ENCODE results near the gene DNAJC6. TPM values are rescaled to one million over a fixed set of nuclear protein-coding genes. Genes with fewer than 3 reads are reported as not detected.

Gene DNAJC6
- total RNA-seq, 2 experiments from 2014 or later, result 1.9 TPM

GRCh38 chr1:65311760-65312159 is 2.4 kb downstream of the DNAJC6 start:
- Mint-ChIP-seq H3K9me3 (no peaks in the 10 kb centered on the region), H3K4me3 (no peak overlapping the region), H3K27me3 (peaks cover 43% of the 10 kb centered on the region), H3K4me1 (peaks cover 9% of the 10 kb centered on the region), H3K36me3 (ENCODE audit: low read depth) (no peaks in the 10 kb centered on the region), H3K27ac (no peak overlapping the region)
- ChIA-PET POLR2A (no interaction called here), CTCF (no interaction called here)
- DNase-seq, result no peak

- peaks cover 5% of the 10 kb centered on the region for H3K9me3 Mint-ChIP-seq
- peaks cover 14% of the 10 kb centered on the region for H3K27me3 Mint-ChIP-seq
- no peak overlapping the region for H3K27ac Mint-ChIP-seq
- no peaks in the 10 kb centered on the region for H3K4me1 Mint-ChIP-seq
- no peak overlapping the region for H3K4me3 Mint-ChIP-seq
- H3K36me3 Mint-ChIP-seq (ENCODE audit: low read depth), result no peaks in the 10 kb centered on the region
- DNase-seq, result no peak
- POLR2A ChIA-PET, result no interaction called here
- CTCF ChIA-PET, result no interaction called here
These were observed 6.9 kb downstream of the DNAJC6 start for GRCh38 chr1:65316233-65316632.

- H3K4me1 Mint-ChIP-seq, result no peaks in the 10 kb centered on the region
- peaks cover 5% of the 10 kb centered on the region for H3K9me3 Mint-ChIP-seq
- POLR2A ChIA-PET, result no interaction called here
- CTCF ChIA-PET, result no interaction called here
- DNase-seq, result no peak
- H3K27me3 Mint-ChIP-seq, result peaks cover 8% of the 10 kb centered on the region
- H3K4me3 Mint-ChIP-seq, result no peak overlapping the region
- no peak overlapping the region for H3K27ac Mint-ChIP-seq
- no peaks in the 10 kb centered on the region for H3K36me3 Mint-ChIP-seq (ENCODE audit: low read depth)
These were observed 8.7 kb downstream of the DNAJC6 start for GRCh38 chr1:65317866-65318653.

GRCh38 chr1:65319141-65319540 is 9.8 kb downstream of the DNAJC6 start:
- Mint-ChIP-seq H3K4me1 (peaks cover 4% of the 10 kb centered on the region), H3K9me3 (peaks cover 9% of the 10 kb centered on the region), H3K27me3 (peaks cover 2% of the 10 kb centered on the region), H3K36me3 (ENCODE audit: low read depth) (peaks cover 3% of the 10 kb centered on the region), H3K27ac (no peak overlapping the region), H3K4me3 (no peak overlapping the region)
- ChIA-PET CTCF (no interaction called here), POLR2A (no interaction called here)
- no peak for DNase-seq

- H3K27me3 Mint-ChIP-seq, result peaks cover 2% of the 10 kb centered on the region
- no peak overlapping the region for H3K27ac Mint-ChIP-seq
- H3K36me3 Mint-ChIP-seq (ENCODE audit: low read depth), result peaks cover 3% of the 10 kb centered on the region
- CTCF ChIA-PET, result interaction anchor here (0.8 kb wide), 1 partner anchor 10 kb away, joined by 3 read pairs; no protein-coding TSS in a partner anchor
- H3K4me1 Mint-ChIP-seq, result peaks cover 4% of the 10 kb centered on the region
- no peak overlapping the region for H3K4me3 Mint-ChIP-seq
- H3K9me3 Mint-ChIP-seq, result peaks cover 9% of the 10 kb centered on the region
- no peak for DNase-seq
- POLR2A ChIA-PET, result no interaction called here
These were observed 10.4 kb downstream of the DNAJC6 start for GRCh38 chr1:65319754-65320153.

GRCh38 chr1:65321879-65322278 is 12.5 kb downstream of the DNAJC6 start:
- peaks cover 9% of the 10 kb centered on the region for H3K9me3 Mint-ChIP-seq

GRCh38 chr1:65323246-65323645 is 13.9 kb downstream of the DNAJC6 start:
- Mint-ChIP-seq H3K36me3 (ENCODE audit: low read depth) (peaks cover 3% of the 10 kb centered on the region), H3K27ac (no peak overlapping the region), H3K4me3 (no peak overlapping the region), H3K9me3 (peaks cover 9% of the 10 kb centered on the region), H3K27me3 (no peaks in the 10 kb centered on the region), H3K4me1 (peaks cover 4% of the 10 kb centered on the region)
- ChIA-PET POLR2A (no interaction called here), CTCF (interaction anchor here (0.6 to 0.8 kb wide), 2 partner anchors 31 to 1915 kb away, joined by 3 read pairs; no protein-coding TSS in a partner anchor)
- DNase-seq, result no peak

More at GRCh38 chr1:65321879-65322278, 12.5 kb downstream of the DNAJC6 start:
- Mint-ChIP-seq H3K4me1 (peaks cover 4% of the 10 kb centered on the region), H3K27ac (no peak overlapping the region), H3K4me3 (no peak overlapping the region), H3K27me3 (no peaks in the 10 kb centered on the region), H3K36me3 (ENCODE audit: low read depth) (peaks cover 3% of the 10 kb centered on the region)
- CTCF ChIA-PET, result no interaction called here
- POLR2A ChIA-PET, result no interaction called here
- no peak for DNase-seq

- no peak for DNase-seq
- H3K4me1 Mint-ChIP-seq, result no peaks in the 10 kb centered on the region
- POLR2A ChIA-PET, result no interaction called here
- CTCF ChIA-PET, result interaction anchor here (0.7 kb wide), 1 partner anchor 40 kb away, joined by 3 read pairs; no protein-coding TSS in a partner anchor
- H3K36me3 Mint-ChIP-seq (ENCODE audit: low read depth), result no peaks in the 10 kb centered on the region
- no peak overlapping the region for H3K4me3 Mint-ChIP-seq
- no peak overlapping the region for H3K27ac Mint-ChIP-seq
- H3K27me3 Mint-ChIP-seq, result no peaks in the 10 kb centered on the region
- H3K9me3 Mint-ChIP-seq, result peaks cover 2% of the 10 kb centered on the region
These were observed 20.7 kb downstream of the DNAJC6 start for GRCh38 chr1:65330021-65330420.

- no peak for DNase-seq
- POLR2A ChIA-PET, result interaction anchor here (0.6 kb wide), 1 partner anchor 1348 kb away, joined by 3 read pairs; no protein-coding TSS in a partner anchor
- H3K4me1 Mint-ChIP-seq, result no peaks in the 10 kb centered on the region
- H3K36me3 Mint-ChIP-seq (ENCODE audit: low read depth), result no peaks in the 10 kb centered on the region
- CTCF ChIA-PET, result no interaction called here
- H3K9me3 Mint-ChIP-seq, result peaks cover 2% of the 10 kb centered on the region
- H3K27me3 Mint-ChIP-seq, result no peaks in the 10 kb centered on the region
- no peak overlapping the region for H3K4me3 Mint-ChIP-seq
- H3K27ac Mint-ChIP-seq, result no peak overlapping the region
These were observed 21.5 kb downstream of the DNAJC6 start for GRCh38 chr1:65330822-65331221.

GRCh38 chr1:65332821-65333220 is 23.5 kb downstream of the DNAJC6 start:
- H3K27ac Mint-ChIP-seq, result no peak overlapping the region
- POLR2A ChIA-PET, result no interaction called here
- peaks cover 2% of the 10 kb centered on the region for H3K9me3 Mint-ChIP-seq
- H3K4me3 Mint-ChIP-seq, result no peak overlapping the region
- H3K4me1 Mint-ChIP-seq, result no peaks in the 10 kb centered on the region
- CTCF ChIA-PET, result no interaction called here
- H3K36me3 Mint-ChIP-seq (ENCODE audit: low read depth), result no peaks in the 10 kb centered on the region
- DNase-seq, result no peak
- H3K27me3 Mint-ChIP-seq, result no peaks in the 10 kb centered on the region

GRCh38 chr1:65334081-65334480 is 24.7 kb downstream of the DNAJC6 start:
- Mint-ChIP-seq H3K27ac (no peak overlapping the region), H3K36me3 (ENCODE audit: low read depth) (no peaks in the 10 kb centered on the region), H3K4me3 (no peak overlapping the region), H3K9me3 (peaks cover 2% of the 10 kb centered on the region), H3K27me3 (peaks cover 1% of the 10 kb centered on the region), H3K4me1 (no peaks in the 10 kb centered on the region)
- POLR2A ChIA-PET, result no interaction called here
- CTCF ChIA-PET, result interaction anchor here (0.5 kb wide), 1 partner anchor 126 kb away, joined by 3 read pairs; no protein-coding TSS in a partner anchor
- DNase-seq, result no peak

- Mint-ChIP-seq H3K9me3 (no peaks in the 10 kb centered on the region), H3K27me3 (peaks cover 1% of the 10 kb centered on the region), H3K36me3 (ENCODE audit: low read depth) (no peaks in the 10 kb centered on the region), H3K4me1 (no peaks in the 10 kb centered on the region), H3K27ac (no peak overlapping the region), H3K4me3 (no peak overlapping the region)
- ChIA-PET POLR2A (no interaction called here), CTCF (interaction anchor here (1.1 kb wide), 1 partner anchor 32 kb away, joined by 5 read pairs; no protein-coding TSS in a partner anchor)
- DNase-seq, result no peak
These were observed 30.6 kb downstream of the DNAJC6 start for GRCh38 chr1:65339866-65340468.

GRCh38 chr1:65341381-65341780 is 32.0 kb downstream of the DNAJC6 start:
- H3K9me3 Mint-ChIP-seq, result no peaks in the 10 kb centered on the region
- CTCF ChIA-PET, result no interaction called here
- POLR2A ChIA-PET, result no interaction called here
- H3K4me1 Mint-ChIP-seq, result no peaks in the 10 kb centered on the region
- DNase-seq, result no peak
- H3K27me3 Mint-ChIP-seq, result peaks cover 1% of the 10 kb centered on the region
- H3K27ac Mint-ChIP-seq, result no peak overlapping the region
- no peak overlapping the region for H3K4me3 Mint-ChIP-seq
- no peaks in the 10 kb centered on the region for H3K36me3 Mint-ChIP-seq (ENCODE audit: low read depth)
